ENCODE data around the gene ANO6.

DNA sequence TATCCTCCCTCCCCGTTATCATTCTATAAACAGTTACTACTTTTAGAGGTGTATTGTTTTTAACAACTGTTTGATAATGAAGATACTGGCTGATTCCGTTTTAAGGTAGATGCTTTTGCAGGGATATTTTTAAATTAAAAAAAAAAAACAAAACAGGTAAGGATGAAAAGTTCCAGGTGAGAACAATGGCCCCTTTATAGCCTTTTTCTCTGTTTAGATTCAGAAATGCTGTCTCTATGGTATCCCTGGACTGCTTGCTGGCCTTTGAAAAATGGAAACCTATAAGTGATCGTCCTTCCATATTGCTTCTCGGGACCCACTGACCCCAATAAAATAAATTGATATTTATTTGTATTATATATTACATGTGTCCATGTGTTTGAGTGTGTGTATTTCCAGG lies 23.2 kb upstream of the ANO6 start:
- TF ChIP-seq, protein P1, sequence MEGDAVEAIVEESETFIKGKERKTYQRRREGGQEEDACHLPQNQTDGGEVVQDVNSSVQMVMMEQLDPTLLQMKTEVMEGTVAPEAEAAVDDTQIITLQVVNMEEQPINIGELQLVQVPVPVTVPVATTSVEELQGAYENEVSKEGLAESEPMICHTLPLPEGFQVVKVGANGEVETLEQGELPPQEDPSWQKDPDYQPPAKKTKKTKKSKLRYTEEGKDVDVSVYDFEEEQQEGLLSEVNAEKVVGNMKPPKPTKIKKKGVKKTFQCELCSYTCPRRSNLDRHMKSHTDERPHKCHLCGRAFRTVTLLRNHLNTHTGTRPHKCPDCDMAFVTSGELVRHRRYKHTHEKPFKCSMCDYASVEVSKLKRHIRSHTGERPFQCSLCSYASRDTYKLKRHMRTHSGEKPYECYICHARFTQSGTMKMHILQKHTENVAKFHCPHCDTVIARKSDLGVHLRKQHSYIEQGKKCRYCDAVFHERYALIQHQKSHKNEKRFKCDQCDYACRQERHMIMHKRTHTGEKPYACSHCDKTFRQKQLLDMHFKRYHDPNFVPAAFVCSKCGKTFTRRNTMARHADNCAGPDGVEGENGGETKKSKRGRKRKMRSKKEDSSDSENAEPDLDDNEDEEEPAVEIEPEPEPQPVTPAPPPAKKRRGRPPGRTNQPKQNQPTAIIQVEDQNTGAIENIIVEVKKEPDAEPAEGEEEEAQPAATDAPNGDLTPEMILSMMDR (IDR thresholded peaks at IDR 0.05), result no peak
- no peak for TF ChIP-seq POLR2AphosphoS5 (IDR thresholded peaks at IDR 0.05)
- no peak for TF ChIP-seq POLR2A (IDR thresholded peaks at IDR 0.05)
